HepG2 (cell line): Measurements from ENCODE around the gene PCDH12. TPM values are rescaled to one million over a fixed set of nuclear protein-coding genes. Genes with fewer than 3 reads are reported as not detected.

Experiments used
- ARNTL ChIP-seq: sonication (generic); formaldehyde crosslinking; IDR thresholded peaks from 2 replicates; pipeline ENCODE4 v1.4.0; 2020; ENCODE audit warnings: mild to moderate bottlenecking, missing genetic modification reagents
- ATF2 ChIP-seq: sonication (generic); formaldehyde crosslinking; IDR thresholded peaks from 2 replicates; pipeline ENCODE4 v1.4.0; 2020; ENCODE audit warnings: missing genetic modification reagents
- HES4 ChIP-seq: sonication (generic); formaldehyde crosslinking; IDR thresholded peaks from 2 replicates; pipeline ENCODE4 v1.9.0; 2021; ENCODE audit warnings: mild to moderate bottlenecking, missing genetic modification reagents, borderline replicate concordance
- KAT7 ChIP-seq: IDR thresholded peaks from 2 replicates; pipeline ENCODE4 v1.6.1; 2018; ENCODE audit warnings: borderline replicate concordance, missing compliant biosample characterization
- NFKBIZ ChIP-seq: IDR thresholded peaks from 2 replicates; pipeline ENCODE4 v1.6.1; 2018; ENCODE audit warnings: missing genetic modification reagents, missing compliant biosample characterization
- PCBP2 ChIP-seq: fragments of 200-400 bp; formaldehyde crosslinking; optimal IDR thresholded peaks from 2 replicates; pipeline ENCODE3; 2018; ENCODE audit warnings: low read length, low read depth; ENCODE audit not compliant: poor library complexity, severe bottlenecking
- POGZ ChIP-seq: sonication (generic); formaldehyde crosslinking; IDR thresholded peaks from 2 replicates; pipeline ENCODE4 v1.4.0; 2020; ENCODE audit warnings: mild to moderate bottlenecking, missing genetic modification reagents
- PTBP1 ChIP-seq: fragments of 200-400 bp; formaldehyde crosslinking; IDR thresholded peaks from 2 replicates; pipeline ENCODE4 v1.6.1; 2018; ENCODE audit warnings: low read length, low read depth; ENCODE audit not compliant: poor library complexity, severe bottlenecking
- RARA ChIP-seq: IDR thresholded peaks from 2 replicates; pipeline ENCODE4 v1.6.1; 2016; ENCODE audit warnings: missing genetic modification reagents, missing compliant biosample characterization
- RFXAP ChIP-seq: sonication (generic); formaldehyde crosslinking; IDR thresholded peaks from 2 replicates; pipeline ENCODE4 v1.4.0; 2020; ENCODE audit warnings: missing genetic modification reagents, borderline replicate concordance
- TFAP4 ChIP-seq: sonication (generic); IDR thresholded peaks from 2 replicates; pipeline ENCODE4 v1.6.1; 2016; ENCODE audit warnings: low read depth, borderline replicate concordance
- TFDP2 ChIP-seq: sonication (generic); formaldehyde crosslinking; IDR thresholded peaks from 2 replicates; pipeline ENCODE4 v1.4.0; 2020; ENCODE audit warnings: missing genetic modification reagents
- THAP9 ChIP-seq: sonication (generic); formaldehyde crosslinking; IDR thresholded peaks from 2 replicates; pipeline ENCODE4; 2020; ENCODE audit warnings: missing genetic modification reagents, mild to moderate bottlenecking, borderline replicate concordance
- ZBTB20 ChIP-seq: sonication (generic); formaldehyde crosslinking; IDR thresholded peaks from 2 replicates; pipeline ENCODE4 v1.8.1; 2023; ENCODE audit warnings: missing genetic modification reagents, low read depth, mild to moderate bottlenecking, borderline replicate concordance
- ZFP36L2 ChIP-seq: sonication (generic); formaldehyde crosslinking; IDR thresholded peaks from 2 replicates; pipeline ENCODE4 v1.4.0; 2020; ENCODE audit warnings: missing genetic modification reagents
- ZNF382 ChIP-seq: sonication (generic); formaldehyde crosslinking; IDR thresholded peaks from 2 replicates; pipeline ENCODE4 v1.5.0; 2020; ENCODE audit warnings: missing genetic modification reagents, mild to moderate bottlenecking, borderline replicate concordance
- ZNF543 ChIP-seq: sonication (generic); formaldehyde crosslinking; IDR thresholded peaks from 2 replicates; pipeline ENCODE4 v1.4.0; 2020; ENCODE audit warnings: mild to moderate bottlenecking, missing genetic modification reagents
- ZNF552 ChIP-seq: sonication (generic); formaldehyde crosslinking; IDR thresholded peaks from 2 replicates; pipeline ENCODE4 v1.9.0; 2022; ENCODE audit warnings: missing genetic modification reagents, mild to moderate bottlenecking, borderline replicate concordance
- ZNF597 ChIP-seq: sonication (generic); formaldehyde crosslinking; IDR thresholded peaks from 2 replicates; pipeline ENCODE4 v1.5.0; 2020; ENCODE audit warnings: missing genetic modification reagents
- ZNF704 ChIP-seq: sonication (generic); formaldehyde crosslinking; IDR thresholded peaks from 2 replicates; pipeline ENCODE4 v1.8.1; 2023; ENCODE audit warnings: mild to moderate bottlenecking, inconsistent platforms, moderate library complexity, missing genetic modification reagents, borderline replicate concordance
- ZNF768 ChIP-seq: sonication (generic); formaldehyde crosslinking; IDR thresholded peaks from 2 replicates; pipeline ENCODE4 v1.4.0; 2020; ENCODE audit warnings: missing genetic modification reagents
- polyA plus RNA-seq, 8 experiments: library from polyadenylated mRNA; depleted of rRNA in 3 of 8; stranded (reverse) in 7 of 8; unstranded in 1 of 8; fragments of >200 nt; fragmentation: Illumina TruSeq in 4 of 8; extraction: Trizol in 4 of 8; gene quantifications; 2 replicates each; pipeline versions ENCODE4 v1.2.1 to v1.2.3, GENCODE V29; 2011 to 2016; ENCODE audit warnings: low read depth in 4 of 8, missing spikeins in 1 of 8, mixed read lengths in 1 of 8; ENCODE audit not compliant: insufficient read depth in 1 of 8
- total RNA-seq, 5 experiments: library from RNA; depleted of rRNA; stranded (reverse); fragments of >200 nt; fragmentation: Illumina TruSeq; extraction: Trizol; gene quantifications; 2 replicates each; pipeline ENCODE4 v1.2.3, GENCODE V29; 2016; ENCODE audit warnings: low read depth in 1 of 5

The PCDH12 gene
- total and polyA plus RNA-seq, 2 of the 13 experiments (the other 11 are each of a cell fraction or from before 2014, with no cell fraction given) = not detected

GRCh38 chr5:141914199-141914743, 43.7 kb downstream of the PCDH12 start (continued):
- TF ChIP-seq THAP9 (CRISPR knock-in tag) (no peak), ZNF597 (CRISPR knock-in tag) (no peak), RFXAP (CRISPR knock-in tag) (peak; percentile 75; the same call in 1 of the 2 replicates), ZNF768 (peak; percentile 44; the same call in 1 of the 2 replicates), ZNF704 (CRISPR knock-in tag) (no peak), ZNF543 (CRISPR knock-in tag) (0 out of 2 replicates have a peak, but pooled peaks have one; percentile 56), PCBP2 (no peak), ZBTB20 (CRISPR knock-in tag) (no peak), PTBP1 (no peak), NFKBIZ (CRISPR knock-in tag) (no peak), TFAP4 (no peak), HES4 (CRISPR knock-in tag) (no peak), KAT7 (CRISPR knock-in tag) (no peak), ATF2 (no peak; the same call in 1 of the 2 replicates), RARA (CRISPR knock-in tag) (no peak; the same call in 1 of the 2 replicates), ARNTL (CRISPR knock-in tag) (peak; percentile 69), ZNF382 (no peak), ZFP36L2 (CRISPR knock-in tag) (no peak), TFDP2 (CRISPR knock-in tag) (peak; percentile 33; the same call in 1 of the 2 replicates), ZNF552 (no peak), POGZ (CRISPR knock-in tag) (no peak; the same call in 1 of the 2 replicates)
